ENCODE results near the gene SPACDR.
"Not testable (repeated sequence)": the region's sequence is repeated elsewhere in the genome, so short reads cannot be mapped to it uniquely, and the experiment has no call there.

The SPACDR gene, protein sequence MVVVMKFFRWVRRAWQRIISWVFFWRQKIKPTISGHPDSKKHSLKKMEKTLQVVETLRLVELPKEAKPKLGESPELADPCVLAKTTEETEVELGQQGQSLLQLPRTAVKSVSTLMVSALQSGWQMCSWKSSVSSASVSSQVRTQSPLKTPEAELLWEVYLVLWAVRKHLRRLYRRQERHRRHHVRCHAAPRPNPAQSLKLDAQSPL

GRCh38 chr7:100464210-100464660 lies at the start of gene SPACDR:
SPACDR (minus strand) TSS chr7:100464260; CDS start chr7:100464025, 235 bp downstream.
- DNase-seq (ENCODE audit: low read depth in 2 of 2) = no peak

DNA sequence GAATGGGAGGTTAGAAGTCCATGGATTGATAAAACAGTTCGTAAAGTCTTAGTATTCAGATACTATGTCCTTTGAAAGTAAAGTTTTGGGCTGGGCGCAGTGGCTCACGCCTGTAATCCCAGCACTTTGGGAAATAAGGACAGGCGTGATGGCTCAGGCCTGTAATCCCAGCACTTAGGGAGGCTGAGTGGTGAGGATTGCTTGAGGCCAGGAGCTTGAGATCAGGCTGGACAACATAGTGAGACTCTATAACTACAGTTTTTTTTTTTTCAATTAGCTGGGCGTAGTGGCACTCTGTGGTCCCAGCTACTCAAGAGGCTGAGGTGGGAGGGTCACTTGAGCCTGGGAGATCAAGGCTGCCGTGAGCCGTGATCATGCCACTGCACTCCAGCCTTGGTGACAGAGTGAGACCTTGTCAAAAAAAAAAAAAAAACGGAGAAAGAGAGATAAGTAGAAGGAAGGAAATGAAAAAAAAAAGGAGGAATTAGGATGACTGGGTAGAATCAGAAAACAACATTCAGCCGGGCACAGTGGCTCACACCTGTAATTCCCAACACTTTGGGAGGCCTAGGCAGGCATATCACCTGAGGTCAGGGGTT lies 49.3 kb upstream of the SPACDR start:
- no peak for DNase-seq (ENCODE audit: low read depth in 2 of 2)

GRCh38 chr7:100510437-100511239 lies 46.6 kb upstream of the SPACDR start:
- DNase-seq (ENCODE audit: low read depth in 2 of 2) = no peak

- no peak for DNase-seq (ENCODE audit: low read depth in 2 of 2)
Measured at GRCh38 chr7:100509231-100509630, 45.2 kb upstream of the SPACDR start.

DNA sequence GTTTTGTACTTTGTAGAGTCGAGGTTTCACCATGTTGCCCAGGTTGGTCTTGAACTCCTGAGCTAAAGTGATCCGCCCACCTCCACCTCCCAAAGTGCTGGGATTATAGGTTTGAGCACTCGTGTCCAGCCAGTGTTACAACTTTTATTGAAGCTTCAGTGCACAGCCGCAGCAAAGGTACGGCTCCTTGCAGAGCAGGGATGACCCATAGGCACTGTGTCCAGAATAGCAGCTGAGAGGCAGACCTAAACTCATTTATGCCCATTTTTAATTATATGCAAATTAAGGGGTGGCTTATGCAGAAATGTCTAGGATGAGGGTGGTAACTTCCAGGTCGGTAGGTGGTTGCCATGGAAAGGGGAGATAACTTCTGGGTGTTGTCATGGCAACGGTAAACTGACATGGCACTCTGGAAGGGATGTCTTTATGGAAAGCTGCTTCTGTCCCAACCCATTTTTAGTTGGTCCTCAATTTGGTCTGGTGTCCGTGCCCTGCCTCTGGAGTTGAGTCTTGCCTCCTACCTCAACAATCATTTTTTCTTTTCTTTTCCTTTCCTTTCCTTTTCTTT lies 42.4 kb upstream of the SPACDR start:
- DNase-seq (ENCODE audit: low read depth in 2 of 2) = no peak

DNA sequence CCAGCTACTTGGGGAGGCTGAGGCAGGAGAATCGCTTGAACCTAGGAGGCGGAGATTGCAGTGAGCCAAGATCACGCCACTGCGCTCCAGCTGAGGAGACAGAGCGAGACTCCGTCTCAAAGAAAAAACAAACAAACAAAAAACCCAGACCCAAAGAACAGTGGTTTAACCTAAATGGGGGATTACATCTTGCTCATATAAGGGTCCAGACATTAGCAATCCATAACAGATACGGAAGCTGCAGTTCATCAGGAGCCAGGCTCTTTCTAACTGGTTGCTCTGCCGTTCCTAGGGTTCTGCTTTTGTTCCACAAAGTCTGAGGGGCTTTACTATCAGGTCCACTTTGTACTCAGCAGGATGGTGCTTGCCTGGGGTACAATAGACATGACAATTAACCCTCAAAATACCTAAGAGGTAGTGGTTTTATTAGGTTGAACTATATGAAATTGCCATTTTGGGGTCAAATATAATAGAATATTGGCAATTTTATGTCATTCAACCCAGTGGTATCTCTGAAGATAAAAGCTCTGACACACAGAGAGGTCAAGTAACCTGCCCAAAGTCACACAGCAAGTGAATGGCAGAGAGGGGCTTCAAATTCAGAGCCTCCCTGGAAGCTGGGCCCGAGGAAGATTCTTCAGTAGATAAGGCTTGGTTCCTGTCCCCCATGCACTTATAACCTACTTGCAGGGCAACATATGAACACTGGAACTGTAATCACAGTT lies 41.0 kb upstream of the SPACDR start:
- DNase-seq (ENCODE audit: low read depth in 2 of 2) = no peak

GRCh38 chr7:100504031-100504430 lies 40.0 kb upstream of the SPACDR start:
- DNase-seq (ENCODE audit: low read depth in 2 of 2) = not testable (repeated sequence)

DNA sequence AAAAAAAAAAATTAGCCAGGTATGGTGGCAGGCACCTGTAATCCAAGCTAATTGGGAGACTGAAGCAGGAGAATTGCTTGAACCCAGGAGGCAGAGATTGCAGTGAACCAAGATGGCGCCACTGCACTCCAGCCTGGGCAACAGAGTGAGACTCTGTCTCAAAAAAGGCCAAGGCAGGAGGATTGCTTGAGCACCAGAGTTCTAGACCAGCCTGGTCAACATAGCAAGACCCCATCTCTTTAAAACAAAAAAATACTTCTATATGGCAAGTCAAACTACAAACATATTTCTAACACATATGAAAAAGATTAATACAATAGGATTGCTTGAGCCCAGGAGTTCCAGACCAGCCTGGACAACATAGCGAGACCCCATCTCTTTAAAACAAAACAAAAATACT lies 36.7 kb upstream of the SPACDR start:
- DNase-seq (ENCODE audit: low read depth in 2 of 2) = not testable (repeated sequence)

DNA sequence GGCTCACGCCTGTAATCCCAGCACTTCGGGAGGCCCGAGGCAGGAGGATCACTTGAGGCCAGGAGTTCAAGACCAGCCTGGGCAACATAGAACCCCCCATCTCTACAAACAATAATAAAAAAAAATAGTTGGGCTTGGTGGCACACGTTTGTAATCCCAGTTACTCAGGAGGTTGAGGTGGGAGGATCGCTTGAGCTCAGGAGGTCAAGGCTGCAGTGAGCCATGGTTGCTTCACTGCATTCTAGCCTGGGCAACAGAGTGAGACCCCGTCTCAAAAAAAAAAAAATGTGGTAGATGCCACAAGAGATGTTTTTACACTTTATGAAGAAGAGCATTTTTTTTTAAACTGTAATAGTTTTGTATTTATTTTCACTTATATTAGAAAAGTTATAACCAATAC lies 32.4 kb upstream of the SPACDR start:
- DNase-seq (ENCODE audit: low read depth in 2 of 2) = no peak

DNA sequence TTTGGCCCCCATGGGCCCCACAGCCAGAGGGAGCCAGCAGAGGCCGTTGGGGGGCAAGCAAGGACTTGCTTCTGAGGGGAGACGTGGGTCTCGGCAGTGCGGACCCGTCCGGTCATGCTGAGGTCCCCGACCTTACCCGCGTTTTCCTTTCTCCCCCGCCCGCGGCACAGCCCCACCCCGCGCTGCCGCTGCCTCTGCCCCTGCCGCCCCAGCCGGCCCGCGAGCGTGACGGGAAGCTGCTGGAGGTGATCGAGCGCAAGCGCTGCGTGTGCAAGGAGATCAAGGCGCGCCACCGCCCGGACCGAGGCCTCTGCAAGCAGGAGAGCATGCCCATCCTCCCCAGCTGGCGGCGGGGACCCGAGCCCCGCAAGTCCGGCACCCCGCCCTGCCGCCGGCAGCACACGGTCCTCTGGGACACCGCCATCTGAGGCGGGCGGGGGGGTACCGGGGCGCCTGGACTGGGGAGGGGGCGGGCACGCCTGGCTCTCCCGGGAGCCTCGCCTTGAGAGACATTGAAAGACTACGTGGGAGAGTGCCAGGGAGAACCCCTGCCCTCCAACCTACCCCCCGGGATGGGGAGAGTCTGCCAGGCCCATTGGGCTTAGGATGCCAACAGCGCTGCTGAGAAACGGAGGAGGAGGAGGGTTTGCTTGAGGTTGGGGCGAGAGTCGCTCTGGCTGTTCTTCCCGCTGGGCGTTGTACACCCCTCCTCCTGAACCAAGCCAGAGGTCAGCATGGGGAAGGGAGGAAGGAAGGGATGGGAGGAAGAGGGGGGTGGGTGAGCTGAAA lies 29.6 kb upstream of the SPACDR start:
- DNase-seq (ENCODE audit: low read depth in 2 of 2) = peak in 1 of 2 donors; percentile 37

DNA sequence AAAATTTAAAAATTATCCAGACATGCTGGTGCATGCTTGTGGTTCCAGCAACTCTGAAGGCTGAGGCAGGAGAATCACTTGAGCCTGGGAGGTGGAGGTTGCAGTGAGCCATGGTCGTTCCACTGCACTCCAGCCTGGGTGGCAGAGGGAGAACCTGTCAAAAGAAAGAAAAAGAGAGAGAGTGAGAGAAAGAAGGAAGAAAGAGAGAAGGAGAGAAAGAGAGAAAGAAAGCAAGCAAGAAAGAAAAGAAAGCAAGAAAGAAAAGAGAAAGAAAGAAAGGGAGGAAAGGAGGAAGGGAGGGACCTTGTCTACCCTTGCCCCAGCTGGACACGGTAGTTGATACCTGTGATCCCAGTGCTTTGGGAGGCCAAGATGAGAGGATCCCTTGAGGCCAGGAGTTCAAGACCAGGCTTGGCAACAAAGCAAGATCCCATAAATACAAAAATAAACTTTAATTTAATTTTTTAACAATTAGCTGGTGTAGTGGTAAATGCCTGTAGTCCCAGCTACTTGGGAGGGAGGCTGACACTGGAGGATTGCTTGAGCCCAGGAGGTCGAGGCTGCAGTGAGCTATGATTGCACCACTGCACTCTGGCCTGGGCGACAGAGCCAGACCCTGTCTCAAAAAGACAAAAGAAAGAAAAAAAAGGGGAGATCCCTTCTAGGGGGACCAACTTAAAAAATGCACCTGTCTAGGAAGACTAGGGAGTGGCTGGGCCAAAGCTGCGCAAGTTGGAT lies 28.8 kb upstream of the SPACDR start:
- no peak for DNase-seq (ENCODE audit: low read depth in 2 of 2)

DNA sequence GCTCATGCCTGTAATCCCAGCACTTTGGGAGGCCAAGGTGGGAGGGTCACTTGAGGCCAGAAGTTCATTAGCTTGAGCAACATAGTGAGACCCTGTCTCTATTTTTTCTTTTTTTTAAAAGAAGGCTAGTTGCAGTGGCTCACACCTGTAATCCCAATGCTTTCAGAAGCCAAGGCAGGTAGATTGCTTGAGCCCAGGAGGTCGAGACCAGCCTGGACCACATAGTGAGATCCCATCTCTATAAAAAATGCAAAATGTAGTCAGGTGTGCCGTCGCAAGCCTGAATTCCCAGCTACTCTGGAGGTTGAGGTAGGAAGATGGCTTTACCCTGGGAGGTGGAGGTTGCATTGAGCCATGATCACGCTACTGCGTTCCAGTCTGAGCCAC lies 27.1 kb upstream of the SPACDR start:
- DNase-seq (ENCODE audit: low read depth in 2 of 2) = no peak

- DNase-seq (ENCODE audit: low read depth in 2 of 2) = no peak
Measured at GRCh38 chr7:100490483-100491191, 26.6 kb upstream of the SPACDR start.

DNA sequence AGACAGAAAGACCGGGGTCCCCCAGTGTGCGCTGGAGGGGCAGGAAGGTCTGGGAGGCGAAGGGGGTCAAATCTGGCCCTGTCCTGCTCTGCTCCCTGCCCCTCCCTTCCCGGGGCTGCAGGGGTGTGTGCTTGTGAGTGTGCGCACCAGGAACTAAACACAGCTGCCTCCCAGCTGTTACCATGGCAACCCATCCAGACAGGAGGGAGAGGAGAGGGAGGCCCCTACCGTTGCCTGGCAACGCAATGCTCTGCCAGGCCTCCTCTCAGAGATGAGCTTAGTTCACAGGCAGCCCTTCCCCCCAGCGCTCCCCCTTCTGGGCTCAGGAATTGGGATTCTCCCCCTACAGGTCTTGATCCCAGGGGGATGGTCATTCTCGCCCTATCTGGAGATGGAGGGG lies 25.8 kb upstream of the SPACDR start:
- no peak for DNase-seq (ENCODE audit: low read depth in 2 of 2)

GRCh38 chr7:100489121-100489520 lies 25.1 kb upstream of the SPACDR start:
- no peak for DNase-seq (ENCODE audit: low read depth in 2 of 2)

DNA sequence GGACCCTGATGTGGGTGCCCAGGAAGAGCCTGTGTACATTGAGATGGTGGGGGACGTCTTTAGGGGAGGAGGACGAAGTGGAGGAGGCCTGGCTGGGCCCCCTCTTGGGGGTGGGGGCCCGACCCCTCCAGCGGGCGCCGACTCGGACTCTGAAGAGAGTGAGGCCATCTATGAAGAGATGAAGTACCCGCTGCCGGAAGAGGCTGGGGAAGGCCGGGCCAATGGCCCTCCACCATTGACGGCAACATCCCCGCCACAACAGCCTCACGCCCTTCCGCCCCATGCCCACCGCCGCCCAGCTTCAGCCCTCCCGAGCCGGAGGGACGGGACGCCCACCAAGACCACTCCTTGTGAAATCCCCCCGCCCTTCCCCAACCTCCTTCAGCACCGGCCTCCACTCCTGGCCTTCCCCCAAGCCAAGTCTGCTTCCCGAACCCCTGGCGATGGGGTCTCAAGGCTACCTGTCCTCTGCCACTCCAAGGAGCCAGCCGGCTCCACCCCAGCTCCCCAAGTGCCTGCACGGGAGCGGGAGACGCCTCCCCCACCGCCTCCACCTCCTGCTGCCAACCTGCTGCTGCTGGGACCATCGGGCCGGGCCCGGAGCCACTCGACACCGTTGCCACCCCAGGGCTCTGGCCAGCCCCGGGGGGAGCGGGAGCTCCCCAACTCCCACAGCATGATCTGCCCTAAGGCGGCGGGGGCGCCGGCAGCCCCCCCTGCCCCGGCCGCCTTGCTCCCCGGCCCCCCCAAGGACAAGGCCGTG lies 24.5 kb upstream of the SPACDR start:
- no peak for DNase-seq (ENCODE audit: low read depth in 2 of 2)

GRCh38 chr7:100486753-100487446 lies 22.8 kb upstream of the SPACDR start:
- no peak for DNase-seq (ENCODE audit: low read depth in 2 of 2)

- DNase-seq (ENCODE audit: low read depth in 2 of 2) = no peak
Measured at GRCh38 chr7:100486111-100486636, 22.1 kb upstream of the SPACDR start.
